Vagina (tissue), 2 donors: ENCODE data around the gene SSX5.

Experiments
- CTCF ChIP-seq, 3 experiments: fragments of 450-650 bp in 2 of 3; fragments of 200-600 bp in 1 of 3; sonication (generic) in 1 of 3; IDR thresholded peaks; one replicate each; pipeline ENCODE4 v1.5.1; 2017 to 2019; ENCODE audit warnings: antibody characterized with exemption in 3 of 3, mild to moderate bottlenecking in 2 of 3, moderate library complexity in 2 of 3
- POLR2AphosphoS5 ChIP-seq, 2 donors: sonication (generic); formaldehyde crosslinking; IDR thresholded peaks; one replicate each; pipeline ENCODE4 v1.9.0; 2017; ENCODE audit warnings: antibody characterized with exemption in 2 of 2, mild to moderate bottlenecking in 2 of 2, low read depth in 1 of 2; ENCODE audit not compliant: insufficient read depth in 1 of 2

DNA sequence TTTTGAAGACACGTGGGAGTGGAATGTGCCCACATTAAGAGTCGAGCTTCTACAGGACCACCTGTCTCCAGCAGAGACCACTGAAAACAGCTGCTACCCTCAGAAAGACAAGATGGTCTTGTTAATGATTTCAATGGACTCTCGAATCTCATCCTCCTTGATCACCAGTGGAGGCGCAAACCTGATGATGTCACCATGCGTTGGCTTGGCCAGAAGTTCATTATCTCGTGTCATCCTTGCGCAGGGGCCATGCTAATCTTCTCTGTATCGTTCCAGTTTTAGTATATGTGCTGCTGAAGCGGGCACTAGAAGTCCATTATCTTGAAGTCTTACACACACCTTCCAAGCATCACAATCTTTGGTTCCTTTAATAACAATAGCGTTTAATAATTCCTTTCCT lies 42.8 kb downstream of the SSX5 start:
- TF ChIP-seq CTCF (IDR thresholded peaks at IDR 0.05), result no peak
- TF ChIP-seq POLR2AphosphoS5 (IDR thresholded peaks at IDR 0.05; ENCODE audit: insufficient read depth in 1 of 2, low read depth in 1 of 2), result no peak
